ENCODE data around the gene SOX9.

SOX9 gene

DNA sequence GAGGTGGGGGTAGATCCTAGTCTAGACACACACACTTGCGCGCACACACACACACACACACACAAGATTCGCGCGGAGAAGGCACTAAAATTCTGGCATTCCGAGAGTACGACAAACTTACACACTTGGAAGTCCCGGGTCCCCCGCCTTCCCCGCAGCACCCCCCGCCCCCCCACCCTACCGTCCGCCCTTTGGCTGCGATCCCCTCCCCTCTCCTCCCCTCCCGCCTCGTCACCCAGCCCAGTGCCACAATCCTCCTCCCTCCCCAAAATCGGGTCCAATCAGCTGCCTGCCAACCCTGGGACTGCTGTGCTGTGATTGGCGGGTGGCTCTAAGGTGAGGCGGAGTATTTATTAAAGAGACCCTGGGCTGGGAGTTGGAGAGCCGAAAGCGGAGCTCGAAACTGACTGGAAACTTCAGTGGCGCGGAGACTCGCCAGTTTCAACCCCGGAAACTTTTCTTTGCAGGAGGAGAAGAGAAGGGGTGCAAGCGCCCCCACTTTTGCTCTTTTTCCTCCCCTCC is at the start of gene SOX9:
Gene SOX9, plus strand, starts transcription at position 379 of the 522 bp plus-strand sequence. CDS start 372 bp downstream, outside the sequence.
- peaks cover 19% of the 10 kb centered on the region for H3K36me3 ChIP-seq (ENCODE audit: insufficient read depth, insufficient read length, low read length)
- H3K4me1 ChIP-seq (ENCODE audit: insufficient read depth, insufficient read length): peaks cover 9% of the 10 kb centered on the region
- peak; percentile 82 for DNase-seq (ENCODE audit: low read depth, low spot score)
- H3K27me3 ChIP-seq (ENCODE audit: insufficient read depth, insufficient read length): peaks cover 52% of the 10 kb centered on the region
- H3K4me3 ChIP-seq (ENCODE audit: insufficient read length, low read depth): peak within 1 kb of the TSS; percentile 83
- H3K9me3 ChIP-seq (ENCODE audit: insufficient read depth, low read length): no peaks in the 10 kb centered on the region
- TF ChIP-seq YY1 (IDR thresholded peaks at IDR 0.05; ENCODE audit: insufficient read depth, insufficient read length) (no peak), SUZ12 (IDR thresholded peaks at IDR 0.05; ENCODE audit: extremely low read depth, insufficient read depth, insufficient read length) (no peak), ZNF274 (IDR thresholded peaks at IDR 0.05; ENCODE audit: low read depth, low read length) (no peak)
- H3K9ac ChIP-seq (ENCODE audit: insufficient read length, low read depth): peak within 1 kb of the TSS; percentile 97

DNA sequence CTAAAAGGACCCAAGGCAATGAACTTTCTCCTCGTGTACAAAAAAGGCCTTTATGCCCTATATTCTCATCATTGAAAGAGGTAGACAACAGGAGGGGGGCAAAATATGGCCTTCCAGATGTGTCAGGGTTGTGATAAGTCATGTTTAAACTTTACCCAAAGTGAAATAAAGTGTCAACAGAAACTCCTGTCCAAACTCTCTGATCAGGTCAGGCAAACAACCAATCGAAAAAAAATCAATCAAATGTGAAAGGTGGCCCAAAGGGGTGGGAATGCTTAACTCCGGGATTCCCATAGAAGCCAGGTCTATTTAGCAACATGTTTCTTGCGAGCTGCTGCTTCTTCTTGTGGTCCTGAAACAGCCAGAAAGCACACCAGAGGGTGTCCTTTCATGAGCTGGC is 49.5 kb upstream of the SOX9 start:
- Histone ChIP-seq H3K9me3 (ENCODE audit: insufficient read depth, low read length) (no peaks in the 10 kb centered on the region), H3K9ac (ENCODE audit: insufficient read length, low read depth) (no peak overlapping the region), H3K4me3 (ENCODE audit: insufficient read length, low read depth) (no peak overlapping the region), H3K4me1 (ENCODE audit: insufficient read depth, insufficient read length) (no peaks in the 10 kb centered on the region), H3K27me3 (ENCODE audit: insufficient read depth, insufficient read length) (no peaks in the 10 kb centered on the region), H3K36me3 (ENCODE audit: insufficient read depth, insufficient read length, low read length) (no peaks in the 10 kb centered on the region)
- TF ChIP-seq YY1 (IDR thresholded peaks at IDR 0.05; ENCODE audit: insufficient read depth, insufficient read length) (no peak), SUZ12 (IDR thresholded peaks at IDR 0.05; ENCODE audit: extremely low read depth, insufficient read depth, insufficient read length) (no peak), ZNF274 (IDR thresholded peaks at IDR 0.05; ENCODE audit: low read depth, low read length) (no peak)
- no peak for DNase-seq (ENCODE audit: low read depth, low spot score)

DNA sequence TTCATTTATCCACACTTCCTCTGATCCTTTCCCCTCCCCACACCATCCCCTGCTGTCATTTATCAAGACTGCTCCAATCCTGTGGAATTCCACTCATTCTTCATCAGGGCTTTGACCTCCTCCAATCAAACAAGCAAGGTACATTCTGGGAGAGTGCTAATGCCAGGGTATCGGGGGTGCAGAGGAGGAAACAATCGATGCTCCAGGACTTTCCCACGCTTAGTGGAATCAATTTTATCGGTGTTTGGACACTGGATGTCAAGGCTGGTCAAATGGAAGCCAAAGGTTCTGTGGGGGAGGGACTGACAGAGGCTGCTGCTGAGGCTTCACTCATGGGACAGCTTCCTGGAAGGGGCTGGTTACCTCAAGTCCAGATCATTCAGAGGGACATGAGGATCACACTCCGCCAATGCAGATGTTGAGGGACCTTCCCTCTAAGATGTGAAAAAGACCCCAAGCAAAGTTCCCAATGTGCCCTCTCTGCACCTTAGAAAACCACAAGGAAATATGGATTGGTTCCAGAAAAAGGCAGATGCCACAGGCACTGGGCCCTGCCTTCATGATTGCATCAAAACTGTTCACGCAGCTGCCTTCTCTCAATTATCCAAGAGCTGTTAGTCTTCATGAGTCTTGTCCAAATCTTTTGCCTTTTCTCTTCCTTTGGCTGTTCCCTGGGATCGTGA is 44.7 kb upstream of the SOX9 start:
- TF ChIP-seq SUZ12 (IDR thresholded peaks at IDR 0.05; ENCODE audit: extremely low read depth, insufficient read depth, insufficient read length) (no peak), ZNF274 (IDR thresholded peaks at IDR 0.05; ENCODE audit: low read depth, low read length) (no peak), YY1 (IDR thresholded peaks at IDR 0.05; ENCODE audit: insufficient read depth, insufficient read length) (no peak)
- no peaks in the 10 kb centered on the region for H3K4me1 ChIP-seq (ENCODE audit: insufficient read depth, insufficient read length)
- H3K9ac ChIP-seq (ENCODE audit: insufficient read length, low read depth): no peak overlapping the region
- H3K4me3 ChIP-seq (ENCODE audit: insufficient read length, low read depth): no peak overlapping the region
- H3K9me3 ChIP-seq (ENCODE audit: insufficient read depth, low read length): no peaks in the 10 kb centered on the region
- no peaks in the 10 kb centered on the region for H3K36me3 ChIP-seq (ENCODE audit: insufficient read depth, insufficient read length, low read length)
- no peaks in the 10 kb centered on the region for H3K27me3 ChIP-seq (ENCODE audit: insufficient read depth, insufficient read length)
- DNase-seq (ENCODE audit: low read depth, low spot score): no peak

DNA sequence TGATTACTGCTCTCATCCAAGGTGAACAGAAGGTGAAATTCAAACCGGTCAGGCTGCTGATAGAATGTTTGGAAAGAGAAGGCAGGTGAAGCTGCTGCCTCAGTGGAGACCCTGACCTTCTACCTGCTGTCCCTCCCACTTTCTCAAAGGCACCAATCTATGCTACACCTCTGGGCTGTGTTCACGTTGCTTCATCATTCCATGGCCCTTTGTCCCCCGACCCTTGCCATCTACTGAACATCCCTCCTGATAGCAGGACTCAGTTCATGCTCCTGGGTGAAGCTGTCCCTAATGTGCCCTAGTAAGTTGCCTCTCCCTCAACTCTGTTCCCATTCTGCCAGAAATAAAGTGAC is 44.2 kb upstream of the SOX9 start:
- no peak overlapping the region for H3K9ac ChIP-seq (ENCODE audit: insufficient read length, low read depth)
- no peaks in the 10 kb centered on the region for H3K4me1 ChIP-seq (ENCODE audit: insufficient read depth, insufficient read length)
- H3K36me3 ChIP-seq (ENCODE audit: insufficient read depth, insufficient read length, low read length): no peaks in the 10 kb centered on the region
- H3K27me3 ChIP-seq (ENCODE audit: insufficient read depth, insufficient read length): no peaks in the 10 kb centered on the region
- TF ChIP-seq SUZ12 (IDR thresholded peaks at IDR 0.05; ENCODE audit: extremely low read depth, insufficient read depth, insufficient read length) (no peak), YY1 (IDR thresholded peaks at IDR 0.05; ENCODE audit: insufficient read depth, insufficient read length) (no peak), ZNF274 (IDR thresholded peaks at IDR 0.05; ENCODE audit: low read depth, low read length) (no peak)
- H3K4me3 ChIP-seq (ENCODE audit: insufficient read length, low read depth): no peak overlapping the region
- H3K9me3 ChIP-seq (ENCODE audit: insufficient read depth, low read length): no peaks in the 10 kb centered on the region
- DNase-seq (ENCODE audit: low read depth, low spot score): no peak

DNA sequence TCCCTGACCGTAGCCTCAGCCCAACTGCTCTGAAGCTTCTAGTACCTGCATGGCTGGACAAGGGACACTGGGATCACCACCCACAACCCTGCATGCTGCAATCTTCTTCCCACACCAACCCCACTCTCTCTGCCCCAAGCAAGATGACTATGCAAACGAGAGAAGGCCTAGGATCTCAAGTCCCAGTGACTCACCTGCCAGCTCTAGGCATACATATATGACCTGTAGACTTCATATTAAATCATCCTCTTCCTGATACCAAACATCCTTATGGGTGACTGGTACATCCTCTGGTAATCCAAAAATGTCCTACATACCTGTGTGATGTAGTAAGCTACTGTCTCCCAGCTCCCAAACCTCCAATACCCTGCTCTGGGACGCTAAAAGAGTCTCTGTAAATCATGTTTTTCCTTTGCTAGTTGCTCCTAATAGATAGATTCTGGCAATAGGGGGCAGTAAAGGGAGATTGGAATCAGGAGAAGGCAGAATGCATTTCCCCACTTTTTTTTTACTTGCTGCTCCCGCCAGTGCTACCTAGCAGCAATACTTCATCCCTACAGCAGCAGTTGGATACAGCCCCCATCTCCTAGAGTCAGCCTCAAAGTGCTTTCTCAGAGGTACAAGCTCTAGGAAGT is 43.4 kb upstream of the SOX9 start:
- TF ChIP-seq YY1 (IDR thresholded peaks at IDR 0.05; ENCODE audit: insufficient read depth, insufficient read length): no peak
- TF ChIP-seq SUZ12 (IDR thresholded peaks at IDR 0.05; ENCODE audit: extremely low read depth, insufficient read depth, insufficient read length): no peak
- H3K4me3 ChIP-seq (ENCODE audit: insufficient read length, low read depth): no peak overlapping the region
- no peaks in the 10 kb centered on the region for H3K4me1 ChIP-seq (ENCODE audit: insufficient read depth, insufficient read length)
- H3K9ac ChIP-seq (ENCODE audit: insufficient read length, low read depth): no peak overlapping the region
- H3K27me3 ChIP-seq (ENCODE audit: insufficient read depth, insufficient read length): no peaks in the 10 kb centered on the region
- no peaks in the 10 kb centered on the region for H3K36me3 ChIP-seq (ENCODE audit: insufficient read depth, insufficient read length, low read length)
- no peaks in the 10 kb centered on the region for H3K9me3 ChIP-seq (ENCODE audit: insufficient read depth, low read length)
- no peak for DNase-seq (ENCODE audit: low read depth, low spot score)

DNA sequence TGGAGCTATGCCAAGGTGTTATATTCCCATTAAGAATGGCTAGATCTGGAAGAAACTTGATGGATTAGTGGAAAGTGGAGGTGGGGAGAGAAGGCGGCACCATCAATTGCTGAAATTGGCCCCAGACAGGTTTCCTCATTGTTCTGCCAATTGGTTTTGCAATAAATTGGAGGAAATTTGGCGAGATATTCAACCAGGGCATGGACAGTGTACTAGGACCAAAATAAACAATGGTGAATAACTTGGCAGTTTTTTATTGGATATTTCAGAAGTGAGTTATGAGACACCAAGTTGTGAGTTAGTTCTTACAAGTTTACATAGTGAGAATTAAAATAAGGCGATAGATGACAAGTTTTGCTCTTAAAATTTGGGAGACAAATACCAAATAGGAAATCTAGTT is 41.1 kb upstream of the SOX9 start:
- Histone ChIP-seq H3K9me3 (ENCODE audit: insufficient read depth, low read length) (no peaks in the 10 kb centered on the region), H3K36me3 (ENCODE audit: insufficient read depth, insufficient read length, low read length) (no peaks in the 10 kb centered on the region), H3K4me1 (ENCODE audit: insufficient read depth, insufficient read length) (no peaks in the 10 kb centered on the region), H3K9ac (ENCODE audit: insufficient read length, low read depth) (no peak overlapping the region), H3K4me3 (ENCODE audit: insufficient read length, low read depth) (no peak overlapping the region), H3K27me3 (ENCODE audit: insufficient read depth, insufficient read length) (no peaks in the 10 kb centered on the region)
- DNase-seq (ENCODE audit: low read depth, low spot score): no peak
- TF ChIP-seq SUZ12 (IDR thresholded peaks at IDR 0.05; ENCODE audit: extremely low read depth, insufficient read depth, insufficient read length) (no peak), ZNF274 (IDR thresholded peaks at IDR 0.05; ENCODE audit: low read depth, low read length) (no peak), YY1 (IDR thresholded peaks at IDR 0.05; ENCODE audit: insufficient read depth, insufficient read length) (no peak)

DNA sequence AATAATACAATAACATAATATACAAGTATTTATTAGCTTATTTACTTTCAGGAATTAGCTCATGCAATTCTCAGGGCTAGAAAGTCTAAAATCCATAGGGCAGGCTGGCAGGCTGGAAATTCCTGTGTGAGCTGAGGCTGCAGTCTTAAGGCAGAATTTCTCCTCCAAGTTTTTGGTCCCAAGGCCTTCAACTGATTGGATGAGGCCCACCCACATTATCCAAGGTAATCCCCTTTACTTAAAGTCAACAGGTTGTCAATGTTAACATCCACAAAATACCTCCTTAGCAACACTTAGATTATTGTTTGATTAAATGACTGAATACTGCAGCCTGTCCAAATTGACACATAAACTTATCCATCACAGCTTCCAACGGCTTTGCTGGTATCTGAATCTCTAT is 32.9 kb upstream of the SOX9 start:
- H3K4me1 ChIP-seq (ENCODE audit: insufficient read depth, insufficient read length): no peaks in the 10 kb centered on the region
- DNase-seq (ENCODE audit: low read depth, low spot score): no peak
- no peak overlapping the region for H3K9ac ChIP-seq (ENCODE audit: insufficient read length, low read depth)
- H3K27me3 ChIP-seq (ENCODE audit: insufficient read depth, insufficient read length): no peaks in the 10 kb centered on the region
- TF ChIP-seq ZNF274 (IDR thresholded peaks at IDR 0.05; ENCODE audit: low read depth, low read length): no peak
- no peak for TF ChIP-seq SUZ12 (IDR thresholded peaks at IDR 0.05; ENCODE audit: extremely low read depth, insufficient read depth, insufficient read length)
- TF ChIP-seq YY1 (IDR thresholded peaks at IDR 0.05; ENCODE audit: insufficient read depth, insufficient read length): no peak
- no peak overlapping the region for H3K4me3 ChIP-seq (ENCODE audit: insufficient read length, low read depth)
- H3K36me3 ChIP-seq (ENCODE audit: insufficient read depth, insufficient read length, low read length): no peaks in the 10 kb centered on the region
- H3K9me3 ChIP-seq (ENCODE audit: insufficient read depth, low read length): 0 out of 2 replicates have a peak, but pooled peaks cover 3% of the 10 kb centered on the region
